SK-N-SH (cell line): ENCODE results near the gene OBSCN. TPM values are rescaled to one million over a fixed set of nuclear protein-coding genes. Genes with fewer than 3 reads are reported as not detected.

Source experiments
- CTCF ChIA-PET: fragments of 300-600, 350-600 bp; formaldehyde crosslinking; extraction: SDS; loops from one replicate; lab custom pipeline; 2021; lab: Yijun Ruan, JAX
- POLR2A ChIA-PET: fragments of 350-600 bp; sonication (Branson Sonifier 250); formaldehyde crosslinking; extraction: SDS; loops from one replicate; lab custom pipeline; 2020; ENCODE audit warnings: antibody characterized with exemption, inconsistent platforms; lab: Yijun Ruan, JAX
- DNase-seq: peaks from one replicate; pipeline ENCODE4 v3.0.0; 2012
- H2AFZ ChIP-seq: fragments of 200-600 bp; sonication (generic); 2 replicates; pipeline ENCODE4 v1.8.1; 2016; ENCODE audit warnings: antibody characterized with exemption, mild to moderate bottlenecking, low read depth
- H3F3A ChIP-seq: fragments of 200-600 bp; sonication (generic); replicated peaks from 2 replicates; pipeline ENCODE3; 2016; ENCODE audit warnings: antibody characterized with exemption, mild to moderate bottlenecking; ENCODE audit not compliant: insufficient read depth
- H3K27ac ChIP-seq, 2 experiments: fragments of 200-500 bp in 1 of 2; fragments of 200-600 bp in 1 of 2; sonication (Bioruptor generic) in 1 of 2; sonication (generic), shearing (Covaris generic) in 1 of 2; 2 replicates each; pipeline versions ENCODE4 v1.5.1 to v1.6.1; 2014 to 2016; ENCODE audit warnings: low read depth in 2 of 2, inconsistent platforms in 1 of 2, low read length in 1 of 2, mild to moderate bottlenecking in 1 of 2, mixed read lengths in 1 of 2
- H3K27me3 ChIP-seq: fragments of 200-600 bp; sonication (generic), shearing (Covaris generic); 2 replicates; pipeline ENCODE4 v1.6.1; 2016; ENCODE audit warnings: mixed run types; ENCODE audit not compliant: insufficient read depth
- H3K36me3 ChIP-seq, 2 experiments: fragments of 200-500 bp in 1 of 2; fragments of 200-600 bp in 1 of 2; sonication (Bioruptor generic) in 1 of 2; sonication (generic) in 1 of 2; replicated peaks in 1 of 2; 2 replicates each; pipeline versions ENCODE3 to v1.5.1; 2014 to 2016; ENCODE audit warnings: low read length in 1 of 2, mild to moderate bottlenecking in 1 of 2; ENCODE audit not compliant: insufficient read depth in 2 of 2, control insufficient read depth in 1 of 2
- H3K4me1 ChIP-seq, 2 experiments: fragments of 200-500 bp in 1 of 2; fragments of 200-600 bp in 1 of 2; sonication (Bioruptor generic) in 1 of 2; sonication (generic), shearing (Covaris generic) in 1 of 2; 2 replicates each; pipeline versions ENCODE4 v1.5.1 to v1.6.1; 2014 to 2016; ENCODE audit warnings: low read depth in 1 of 2, low read length in 1 of 2, mixed run types in 1 of 2; ENCODE audit not compliant: insufficient read depth in 2 of 2, control insufficient read depth in 1 of 2
- H3K4me2 ChIP-seq: fragments of 200-600 bp; sonication (generic), shearing (Covaris generic); 2 replicates; pipeline ENCODE4 v1.6.1; 2017; ENCODE audit warnings: mixed run types
- H3K4me3 ChIP-seq, 2 experiments: fragments of 200-500 bp in 1 of 2; fragments of 200-600 bp in 1 of 2; sonication (Bioruptor generic) in 1 of 2; sonication (generic), shearing (Covaris generic) in 1 of 2; 2 replicates each; pipeline versions ENCODE4 v1.5.1 to v1.8.1; 2014 to 2016; ENCODE audit warnings: low read depth in 2 of 2, inconsistent platforms in 1 of 2, low read length in 1 of 2, mild to moderate bottlenecking in 1 of 2, mixed read lengths in 1 of 2, moderate library complexity in 1 of 2
- H3K79me2 ChIP-seq: fragments of 200-600 bp; sonication (generic); 2 replicates; pipeline ENCODE4 v1.8.1; 2017; ENCODE audit warnings: mild to moderate bottlenecking; ENCODE audit not compliant: insufficient read depth
- H3K9ac ChIP-seq: fragments of 200-600 bp; sonication (generic); 2 replicates; pipeline ENCODE4 v1.6.1; 2017; ENCODE audit warnings: mixed run types
- H3K9me2 ChIP-seq: fragments of 200-600 bp; sonication (generic); 2 replicates; pipeline ENCODE4 v1.6.1; 2017; ENCODE audit warnings: mixed run types
- H3K9me3 ChIP-seq: fragments of 200-600 bp; sonication (generic); 2 replicates; pipeline ENCODE4 v1.6.1; 2017; ENCODE audit warnings: mixed run types, mild to moderate bottlenecking, moderate library complexity
- H4K20me1 ChIP-seq: fragments of 200-600 bp; sonication (generic); 2 replicates; pipeline ENCODE4 v1.6.1; 2017; ENCODE audit warnings: mild to moderate bottlenecking, mixed run types; ENCODE audit not compliant: insufficient read depth
- CHD2 ChIP-seq: fragments of 150-350 bp; IDR thresholded peaks from 2 replicates; pipeline ENCODE4 v1.6.1; 2018; ENCODE audit warnings: low read length; ENCODE audit not compliant: partially characterized antibody
- CTCF ChIP-seq: fragments of 200-600 bp; sonication (generic); IDR thresholded peaks from 2 replicates; pipeline ENCODE4 v1.6.1; 2017; ENCODE audit warnings: antibody characterized with exemption, mild to moderate bottlenecking, moderate library complexity
- FOSL2 ChIP-seq: IDR thresholded peaks from 2 replicates; pipeline ENCODE4 v1.4.0; 2012; ENCODE audit warnings: low read depth, mild to moderate bottlenecking, moderate library complexity, borderline replicate concordance
- MEF2A ChIP-seq: IDR thresholded peaks from 2 replicates; pipeline ENCODE4 v1.4.0; 2012; ENCODE audit warnings: low read depth, borderline replicate concordance
- RAD21 ChIP-seq: IDR thresholded peaks from 2 replicates; pipeline ENCODE4 v1.6.1; 2012; ENCODE audit warnings: mild to moderate bottlenecking, low read length
- SIN3A ChIP-seq: IDR thresholded peaks from 2 replicates; pipeline ENCODE4 v1.6.1; 2012; ENCODE audit warnings: low read depth, mild to moderate bottlenecking, low read length, moderate library complexity, borderline replicate concordance
- TCF12 ChIP-seq: IDR thresholded peaks from 2 replicates; pipeline ENCODE4 v1.4.0; 2012
- USF2 ChIP-seq: fragments of 150-350 bp; IDR thresholded peaks from 2 replicates; pipeline ENCODE4 v1.6.1; 2017; ENCODE audit warnings: antibody characterized with exemption, low read length, low read depth, borderline replicate concordance
- WGBS: methylation state at CpG from one replicate; pipeline ENCODE4 v1.1.6; 2017; ENCODE audit warnings: low lambda C conversion rate; 5-methylcytosine and 5-hydroxymethylcytosine counted together
- polyA plus RNA-seq, 3 experiments: library from polyadenylated mRNA; depleted of rRNA; stranded (reverse); fragments of >200 nt; gene quantifications; 2 replicates each; pipeline ENCODE4 v1.2.3, GENCODE V29; 2012
- TF ChIP-seq, protein P1 (sequence below): IDR thresholded peaks from 2 replicates; pipeline ENCODE4 v1.4.0; 2012; ENCODE audit warnings: low read depth, borderline replicate concordance
- TF ChIP-seq, protein P2 (sequence below): fragments of 150-350 bp; IDR thresholded peaks from 2 replicates; pipeline ENCODE4 v1.6.1; 2016; ENCODE audit warnings: mild to moderate bottlenecking, low read depth, low read length
- TF ChIP-seq, protein P3 (sequence below): IDR thresholded peaks from 2 replicates; pipeline ENCODE4; 2012

OBSCN gene
- polyA plus RNA-seq, 1 of the 3 experiments (the other 2 are of a cell fraction), result 4.0 TPM

DNA sequence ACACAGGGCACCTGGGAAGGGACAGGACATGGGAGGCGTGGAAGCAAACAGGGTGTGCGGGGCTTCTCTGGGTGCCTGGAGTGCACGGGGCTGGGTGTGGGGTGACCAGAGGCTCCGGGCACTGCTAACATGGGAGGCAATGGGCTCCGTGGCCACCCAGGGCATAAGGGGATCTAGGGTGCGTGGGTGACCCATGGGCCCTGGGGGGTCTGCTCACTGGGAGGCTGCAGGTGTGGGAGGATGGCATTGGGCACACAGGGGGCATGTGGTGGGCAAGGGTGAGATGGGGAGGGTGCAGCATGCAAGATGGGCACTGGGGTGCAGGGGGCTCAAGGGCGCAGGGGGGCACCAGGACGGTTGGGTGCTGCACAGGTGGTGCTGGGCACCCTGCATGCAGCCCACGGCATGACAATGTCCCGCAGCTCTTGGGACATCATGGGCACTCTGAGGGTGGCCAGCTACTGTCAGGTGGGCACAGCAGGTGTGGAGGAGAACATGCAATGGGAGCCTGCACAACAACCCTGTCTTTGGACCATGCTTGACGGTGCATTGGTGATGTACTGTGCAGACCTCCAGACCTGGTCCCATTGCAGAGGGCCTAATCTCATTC is 183.7 kb downstream of the OBSCN start:
- H3F3A ChIP-seq, result no peaks in the 10 kb centered on the region
- DNase-seq, result no peak
- POLR2A ChIA-PET, result interaction anchor here (0.8 kb wide), 1 partner anchor 34 kb away, joined by 3 read pairs; no protein-coding TSS in a partner anchor
- H3K9me3 ChIP-seq, result no peaks in the 10 kb centered on the region
- peaks cover 0 to 13% of the 10 kb centered on the region in 2 experiments; a peak in 1 of 4 replicates for H3K4me1 ChIP-seq
- H3K4me3 ChIP-seq, result no peak overlapping the region
- H3K36me3 ChIP-seq, result peaks cover 0 to 34% of the 10 kb centered on the region in 2 experiments
- H2AFZ ChIP-seq, result no peak overlapping the region
- TF ChIP-seq USF2, result no peak
- TF ChIP-seq CTCF, result no peak
- TF ChIP-seq, protein P1, sequence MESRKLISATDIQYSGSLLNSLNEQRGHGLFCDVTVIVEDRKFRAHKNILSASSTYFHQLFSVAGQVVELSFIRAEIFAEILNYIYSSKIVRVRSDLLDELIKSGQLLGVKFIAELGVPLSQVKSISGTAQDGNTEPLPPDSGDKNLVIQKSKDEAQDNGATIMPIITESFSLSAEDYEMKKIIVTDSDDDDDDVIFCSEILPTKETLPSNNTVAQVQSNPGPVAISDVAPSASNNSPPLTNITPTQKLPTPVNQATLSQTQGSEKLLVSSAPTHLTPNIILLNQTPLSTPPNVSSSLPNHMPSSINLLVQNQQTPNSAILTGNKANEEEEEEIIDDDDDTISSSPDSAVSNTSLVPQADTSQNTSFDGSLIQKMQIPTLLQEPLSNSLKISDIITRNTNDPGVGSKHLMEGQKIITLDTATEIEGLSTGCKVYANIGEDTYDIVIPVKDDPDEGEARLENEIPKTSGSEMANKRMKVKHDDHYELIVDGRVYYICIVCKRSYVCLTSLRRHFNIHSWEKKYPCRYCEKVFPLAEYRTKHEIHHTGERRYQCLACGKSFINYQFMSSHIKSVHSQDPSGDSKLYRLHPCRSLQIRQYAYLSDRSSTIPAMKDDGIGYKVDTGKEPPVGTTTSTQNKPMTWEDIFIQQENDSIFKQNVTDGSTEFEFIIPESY, result no peak
- no peak for TF ChIP-seq RAD21
- TF ChIP-seq MEF2A, result no peak
- TF ChIP-seq CHD2, result no peak
- TF ChIP-seq FOSL2, result no peak
- no peak for TF ChIP-seq TCF12
- TF ChIP-seq, protein P2, sequence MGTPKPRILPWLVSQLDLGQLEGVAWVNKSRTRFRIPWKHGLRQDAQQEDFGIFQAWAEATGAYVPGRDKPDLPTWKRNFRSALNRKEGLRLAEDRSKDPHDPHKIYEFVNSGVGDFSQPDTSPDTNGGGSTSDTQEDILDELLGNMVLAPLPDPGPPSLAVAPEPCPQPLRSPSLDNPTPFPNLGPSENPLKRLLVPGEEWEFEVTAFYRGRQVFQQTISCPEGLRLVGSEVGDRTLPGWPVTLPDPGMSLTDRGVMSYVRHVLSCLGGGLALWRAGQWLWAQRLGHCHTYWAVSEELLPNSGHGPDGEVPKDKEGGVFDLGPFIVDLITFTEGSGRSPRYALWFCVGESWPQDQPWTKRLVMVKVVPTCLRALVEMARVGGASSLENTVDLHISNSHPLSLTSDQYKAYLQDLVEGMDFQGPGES, result no peak
- TF ChIP-seq, protein P3, sequence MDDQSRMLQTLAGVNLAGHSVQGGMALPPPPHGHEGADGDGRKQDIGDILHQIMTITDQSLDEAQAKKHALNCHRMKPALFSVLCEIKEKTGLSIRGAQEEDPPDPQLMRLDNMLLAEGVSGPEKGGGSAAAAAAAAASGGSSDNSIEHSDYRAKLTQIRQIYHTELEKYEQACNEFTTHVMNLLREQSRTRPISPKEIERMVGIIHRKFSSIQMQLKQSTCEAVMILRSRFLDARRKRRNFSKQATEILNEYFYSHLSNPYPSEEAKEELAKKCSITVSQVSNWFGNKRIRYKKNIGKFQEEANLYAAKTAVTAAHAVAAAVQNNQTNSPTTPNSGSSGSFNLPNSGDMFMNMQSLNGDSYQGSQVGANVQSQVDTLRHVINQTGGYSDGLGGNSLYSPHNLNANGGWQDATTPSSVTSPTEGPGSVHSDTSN, result no peak
- TF ChIP-seq SIN3A, result no peak
- TF ChIP-seq, all 33 proteins: peak for 0
- no peak overlapping the region for H3K4me2 ChIP-seq
- H4K20me1 ChIP-seq, result no peaks in the 10 kb centered on the region; the same call in 1 of the 2 replicates
- no peaks in the 10 kb centered on the region for H3K79me2 ChIP-seq
- no peaks in the 10 kb centered on the region for H3K27me3 ChIP-seq
- 87% methylated on average over 7 of the region's 11 CpGs for WGBS
- no peak overlapping the region for H3K27ac ChIP-seq
- no peaks in the 10 kb centered on the region for H3K9me2 ChIP-seq
- H3K9ac ChIP-seq, result no peak overlapping the region
- CTCF ChIA-PET, result interaction anchor here (0.5 to 2.0 kb wide), 3 partner anchors 12 to 444 kb away, joined by 3 to 7 read pairs (median 3); no protein-coding TSS in a partner anchor
